Loucy (cell line): Measurements from ENCODE around the gene KIRREL1.

ENCODE experiments used
- H2AFZ ChIP-seq: fragments of 200-600 bp; sonication (generic); 2 replicates; pipeline ENCODE4 v1.6.0; 2016; ENCODE audit warnings: antibody characterized with exemption, mild to moderate bottlenecking, low read length, moderate library complexity
- H3F3A ChIP-seq: fragments of 200-600 bp; 2 replicates; pipeline ENCODE4 v1.6.0; 2016; ENCODE audit warnings: antibody characterized with exemption, low read depth, mild to moderate bottlenecking
- H3K27me3 ChIP-seq: fragments of 200-600 bp; sonication (generic); 2 replicates; pipeline ENCODE4 v1.6.1; 2014; ENCODE audit warnings: low read length, mild to moderate bottlenecking; ENCODE audit not compliant: insufficient read depth, poor library complexity, severe bottlenecking
- H3K36me3 ChIP-seq: fragments of 200-600 bp; sonication (generic); 2 replicates; pipeline ENCODE4 v1.6.1; 2016; ENCODE audit warnings: low read length; ENCODE audit not compliant: insufficient read depth
- H3K4me1 ChIP-seq: fragments of 200-600 bp; sonication (generic); 2 replicates; pipeline ENCODE4 v1.5.1; 2014; ENCODE audit warnings: low read length, mild to moderate bottlenecking; ENCODE audit not compliant: insufficient read depth, poor library complexity, severe bottlenecking
- H3K4me2 ChIP-seq: fragments of 200-600 bp; sonication (generic); 2 replicates; pipeline ENCODE4 v1.6.0; 2014; ENCODE audit warnings: antibody characterized with exemption, low read length, low read depth, mild to moderate bottlenecking; ENCODE audit not compliant: poor library complexity, severe bottlenecking
- H3K4me3 ChIP-seq: fragments of 200-600 bp; sonication (generic); 2 replicates; pipeline ENCODE4 v1.5.1; 2014; ENCODE audit warnings: low read length, mild to moderate bottlenecking, mixed read lengths; ENCODE audit not compliant: poor library complexity, severe bottlenecking
- H3K79me2 ChIP-seq: fragments of 200-600 bp; sonication (generic); 2 replicates; pipeline ENCODE4 v1.6.1; 2014; ENCODE audit warnings: low read length; ENCODE audit not compliant: insufficient read depth
- H3K9ac ChIP-seq: fragments of 200-600 bp; sonication (generic); 2 replicates; pipeline ENCODE4 v1.6.0; 2014; ENCODE audit warnings: mild to moderate bottlenecking, low read depth, low read length, moderate library complexity; ENCODE audit not compliant: poor library complexity, severe bottlenecking
- H3K9me2 ChIP-seq: fragments of 200-600 bp; sonication (generic); replicated peaks from 2 replicates; pipeline ENCODE4 v1.6.1; 2016; ENCODE audit warnings: low read depth, low read length, mixed read lengths
- H3K9me3 ChIP-seq: fragments of 200-600 bp; sonication (generic); 2 replicates; pipeline ENCODE4 v1.6.1; 2014; ENCODE audit warnings: mild to moderate bottlenecking, antibody characterized with exemption, low read length, low read depth; ENCODE audit not compliant: insufficient read depth
- H4K20me1 ChIP-seq: fragments of 200-600 bp; sonication (generic); 2 replicates; pipeline ENCODE4 v1.6.0; 2014; ENCODE audit warnings: antibody characterized with exemption, low read length, mild to moderate bottlenecking; ENCODE audit not compliant: insufficient read depth, poor library complexity, severe bottlenecking
- EZH2phosphoT487 ChIP-seq: fragments of 200-600 bp; IDR thresholded peaks from 2 replicates; pipeline ENCODE4 v1.6.1; 2018; ENCODE audit warnings: antibody characterized with exemption, mild to moderate bottlenecking, moderate library complexity, borderline replicate concordance
- TF ChIP-seq, protein P1 (sequence below): fragments of 200-600 bp; sonication (generic); conservative IDR thresholded peaks from 2 replicates; pipeline ENCODE4 v1.5.1; 2014; ENCODE audit warnings: mild to moderate bottlenecking, antibody characterized with exemption, low read length

KIRREL1 gene

DNA sequence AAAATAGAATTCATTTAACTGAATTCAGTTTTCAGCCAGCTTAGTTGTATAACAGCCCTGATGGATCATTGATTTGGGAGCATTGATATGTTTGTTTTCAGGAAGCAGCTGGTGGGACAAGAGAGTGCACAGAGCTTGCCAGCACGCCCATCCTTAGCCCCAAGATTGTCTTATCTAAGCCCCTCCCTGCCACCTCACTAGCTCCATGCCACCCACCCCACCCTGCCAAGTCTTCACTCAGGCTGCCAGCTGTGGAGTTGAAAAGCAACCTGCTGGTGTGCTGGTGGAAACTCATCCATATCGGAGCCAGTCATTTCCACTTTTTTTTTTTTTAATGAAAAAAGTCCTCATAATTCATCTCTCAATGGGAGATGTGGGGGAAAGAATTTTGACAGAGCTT, 11.8 kb downstream of the KIRREL1 start:
- Histone ChIP-seq H4K20me1 (no peaks in the 10 kb centered on the region), H3K4me2 (no peak overlapping the region), H3K9ac (no peak overlapping the region), H3K9me3 (no peaks in the 10 kb centered on the region), H3K27me3 (no peaks in the 10 kb centered on the region), H2AFZ (no peak overlapping the region), H3K4me3 (no peak overlapping the region), H3F3A (no peaks in the 10 kb centered on the region), H3K79me2 (no peaks in the 10 kb centered on the region), H3K9me2 (no peaks in the 10 kb centered on the region), H3K4me1 (no peaks in the 10 kb centered on the region), H3K36me3 (no peaks in the 10 kb centered on the region)
- TF ChIP-seq EZH2phosphoT487, result no peak
- TF ChIP-seq, protein P1, sequence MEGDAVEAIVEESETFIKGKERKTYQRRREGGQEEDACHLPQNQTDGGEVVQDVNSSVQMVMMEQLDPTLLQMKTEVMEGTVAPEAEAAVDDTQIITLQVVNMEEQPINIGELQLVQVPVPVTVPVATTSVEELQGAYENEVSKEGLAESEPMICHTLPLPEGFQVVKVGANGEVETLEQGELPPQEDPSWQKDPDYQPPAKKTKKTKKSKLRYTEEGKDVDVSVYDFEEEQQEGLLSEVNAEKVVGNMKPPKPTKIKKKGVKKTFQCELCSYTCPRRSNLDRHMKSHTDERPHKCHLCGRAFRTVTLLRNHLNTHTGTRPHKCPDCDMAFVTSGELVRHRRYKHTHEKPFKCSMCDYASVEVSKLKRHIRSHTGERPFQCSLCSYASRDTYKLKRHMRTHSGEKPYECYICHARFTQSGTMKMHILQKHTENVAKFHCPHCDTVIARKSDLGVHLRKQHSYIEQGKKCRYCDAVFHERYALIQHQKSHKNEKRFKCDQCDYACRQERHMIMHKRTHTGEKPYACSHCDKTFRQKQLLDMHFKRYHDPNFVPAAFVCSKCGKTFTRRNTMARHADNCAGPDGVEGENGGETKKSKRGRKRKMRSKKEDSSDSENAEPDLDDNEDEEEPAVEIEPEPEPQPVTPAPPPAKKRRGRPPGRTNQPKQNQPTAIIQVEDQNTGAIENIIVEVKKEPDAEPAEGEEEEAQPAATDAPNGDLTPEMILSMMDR, result no peak

DNA sequence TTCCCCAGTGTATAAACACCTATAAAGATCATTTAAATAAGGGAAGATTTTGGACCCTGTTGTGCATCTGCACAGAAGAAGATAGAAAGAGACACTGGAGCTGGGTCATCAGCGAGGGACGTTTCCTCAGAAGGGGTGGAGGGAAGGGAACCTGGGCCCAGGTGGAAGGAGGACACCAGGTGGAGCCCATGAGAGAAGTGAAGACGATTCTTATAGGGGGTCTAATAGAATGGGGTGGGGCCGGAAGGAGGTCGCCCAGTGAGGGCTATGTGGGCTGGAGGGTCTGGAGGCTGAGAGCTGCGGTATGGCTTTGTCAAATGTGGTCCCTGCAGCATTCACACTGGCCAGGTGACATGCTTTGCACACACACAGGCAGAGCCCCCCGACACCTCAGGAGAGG, 13.7 kb downstream of the KIRREL1 start:
- Histone ChIP-seq H3K36me3 (no peaks in the 10 kb centered on the region), H2AFZ (no peak overlapping the region), H3K4me2 (no peak overlapping the region), H3K4me3 (no peak overlapping the region), H3F3A (no peaks in the 10 kb centered on the region), H3K9ac (no peak overlapping the region), H3K9me2 (no peaks in the 10 kb centered on the region), H3K27me3 (no peaks in the 10 kb centered on the region), H4K20me1 (no peaks in the 10 kb centered on the region), H3K9me3 (no peaks in the 10 kb centered on the region), H3K4me1 (no peaks in the 10 kb centered on the region), H3K79me2 (no peaks in the 10 kb centered on the region)
- TF ChIP-seq, protein P1, result no peak
- TF ChIP-seq EZH2phosphoT487, result no peak

GRCh38 chr1:158007667-158008386, 14.4 kb downstream of the KIRREL1 start:
- Histone ChIP-seq H3F3A (no peaks in the 10 kb centered on the region), H3K79me2 (no peaks in the 10 kb centered on the region), H3K4me3 (no peak overlapping the region), H3K9ac (no peak overlapping the region), H3K9me2 (no peaks in the 10 kb centered on the region), H2AFZ (no peak overlapping the region), H4K20me1 (no peaks in the 10 kb centered on the region), H3K4me2 (no peak overlapping the region), H3K9me3 (no peaks in the 10 kb centered on the region), H3K27me3 (no peaks in the 10 kb centered on the region), H3K36me3 (no peaks in the 10 kb centered on the region), H3K4me1 (no peaks in the 10 kb centered on the region)
- TF ChIP-seq, protein P1, result no peak
- TF ChIP-seq EZH2phosphoT487, result no peak
